Sigmoid colon (tissue), 7 donors: ENCODE results near the gene HLA-DRB5. TPM values are rescaled to one million over a fixed set of nuclear protein-coding genes. Genes with fewer than 3 reads are reported as not detected.

ENCODE experiments used
- DNase-seq: peaks from one replicate; pipeline ENCODE4 v3.0.0-alpha.2; 2019
- H3K27ac ChIP-seq, 4 donors: fragments of 200-600 bp; sonication (generic); one replicate each; pipeline ENCODE4 v1.5.1; 2016 to 2019; ENCODE audit warnings: mild to moderate bottlenecking in 1 of 4
- H3K27me3 ChIP-seq, 3 donors: fragments of 200-600 bp; sonication (generic); one replicate each; pipeline ENCODE4 v1.5.1; 2019; ENCODE audit warnings: mild to moderate bottlenecking in 1 of 3
- H3K36me3 ChIP-seq, 4 donors: fragments of 200-600 bp; sonication (generic); one replicate each; pipeline ENCODE4 v1.5.1; 2016 to 2019
- H3K4me1 ChIP-seq, 4 donors: fragments of 200-600 bp; sonication (generic); one replicate each; pipeline ENCODE4 v1.5.1; 2017 to 2019
- H3K4me3 ChIP-seq, 4 donors: fragments of 200-600 bp; sonication (generic); one replicate each; pipeline ENCODE4 v1.5.1; 2017 to 2019; ENCODE audit warnings: mild to moderate bottlenecking in 2 of 4, moderate library complexity in 1 of 4
- H3K9me3 ChIP-seq, 4 donors: fragments of 200-600 bp in 3 of 4; sonication (generic) in 3 of 4; one replicate each; pipeline versions ENCODE4 v1.5.1 to v1.6.1; 2013 to 2019
- EP300 ChIP-seq, 4 donors: sonication (generic); formaldehyde crosslinking; IDR thresholded peaks; one replicate each; pipeline ENCODE4 v1.6.1; 2017; ENCODE audit warnings: antibody characterized with exemption in 4 of 4
- POLR2A ChIP-seq, 2 donors: fragments of 450-650 bp; IDR thresholded peaks; one replicate each; pipeline ENCODE4 v1.6.1; 2016; ENCODE audit warnings: antibody characterized with exemption in 2 of 2, mild to moderate bottlenecking in 2 of 2, moderate library complexity in 2 of 2
- POLR2AphosphoS5 ChIP-seq, 4 donors: sonication (generic); formaldehyde crosslinking; IDR thresholded peaks; one replicate each; pipeline ENCODE4 v1.6.1; 2017; ENCODE audit warnings: antibody characterized with exemption in 4 of 4
- WGBS, 2 donors: extraction: QIAGEN DNeasy Blood & Tissue Kit; methylation state at CpG; one replicate each; pipeline ENCODE4 v1.1.7; 2013; 5-methylcytosine and 5-hydroxymethylcytosine counted together
- intact Hi-C: fragments of 100-400 bp; cut with DNase I; formaldehyde crosslinking; loops from one replicate; pipeline ENCODE4 v1.15.1; 2023
- polyA plus RNA-seq, 3 donors: library from polyadenylated mRNA; stranded (reverse); fragments of 200-250 nt; gene quantifications; one replicate each; pipeline ENCODE4 v1.2.3, GENCODE V29; 2013
- total RNA-seq, 4 donors: library from RNA; depleted of rRNA; stranded (reverse); fragments of >200 nt; gene quantifications; one replicate each; pipeline ENCODE4 v1.1.0, GENCODE V29; 2016
- TF ChIP-seq, protein P1 (sequence below), 4 experiments: fragments of 450-650 bp in 3 of 4; fragments of 200-600 bp in 1 of 4; IDR thresholded peaks; one replicate each; pipeline ENCODE4 v1.5.1; 2016 to 2019; ENCODE audit warnings: antibody characterized with exemption in 4 of 4, mild to moderate bottlenecking in 3 of 4, moderate library complexity in 2 of 4
- donor health status: healthy with polysubstance abuse.
- donor health status: Bipolar disorder and iron deficiency.
- donor health status: healthy.

Gene HLA-DRB5
- total and polyA plus RNA-seq, 7 donors, result 0.71 to 20.8 (median 2.1) TPM; not detected in 1

GRCh38 chr6:32522302-32523047, 7.6 kb downstream of the HLA-DRB5 start:
- intact Hi-C loops, result loop anchor here (10.0 kb wide), 1 partner anchor 62 kb away; the partner anchor contains the start of gene HLA-DRB1
- no peaks in the 10 kb centered on the region for H3K9me3 ChIP-seq
- no peaks in the 10 kb centered on the region for H3K4me1 ChIP-seq
- 0% methylated on average over 1 of the region's 19 CpGs; no CpG with 5 or more reads in 1 of the 2 donors for WGBS, 2 donors
- no peaks in the 10 kb centered on the region for H3K27me3 ChIP-seq
- H3K27ac ChIP-seq, result no peak overlapping the region
- H3K36me3 ChIP-seq, result no peaks in the 10 kb centered on the region
- H3K4me3 ChIP-seq, result no peak overlapping the region
- TF ChIP-seq EP300 (IDR thresholded peaks at IDR 0.05) (no peak), POLR2A (IDR thresholded peaks at IDR 0.05) (no peak), POLR2AphosphoS5 (IDR thresholded peaks at IDR 0.05) (no peak)
- TF ChIP-seq, protein P1, sequence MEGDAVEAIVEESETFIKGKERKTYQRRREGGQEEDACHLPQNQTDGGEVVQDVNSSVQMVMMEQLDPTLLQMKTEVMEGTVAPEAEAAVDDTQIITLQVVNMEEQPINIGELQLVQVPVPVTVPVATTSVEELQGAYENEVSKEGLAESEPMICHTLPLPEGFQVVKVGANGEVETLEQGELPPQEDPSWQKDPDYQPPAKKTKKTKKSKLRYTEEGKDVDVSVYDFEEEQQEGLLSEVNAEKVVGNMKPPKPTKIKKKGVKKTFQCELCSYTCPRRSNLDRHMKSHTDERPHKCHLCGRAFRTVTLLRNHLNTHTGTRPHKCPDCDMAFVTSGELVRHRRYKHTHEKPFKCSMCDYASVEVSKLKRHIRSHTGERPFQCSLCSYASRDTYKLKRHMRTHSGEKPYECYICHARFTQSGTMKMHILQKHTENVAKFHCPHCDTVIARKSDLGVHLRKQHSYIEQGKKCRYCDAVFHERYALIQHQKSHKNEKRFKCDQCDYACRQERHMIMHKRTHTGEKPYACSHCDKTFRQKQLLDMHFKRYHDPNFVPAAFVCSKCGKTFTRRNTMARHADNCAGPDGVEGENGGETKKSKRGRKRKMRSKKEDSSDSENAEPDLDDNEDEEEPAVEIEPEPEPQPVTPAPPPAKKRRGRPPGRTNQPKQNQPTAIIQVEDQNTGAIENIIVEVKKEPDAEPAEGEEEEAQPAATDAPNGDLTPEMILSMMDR (IDR thresholded peaks at IDR 0.05), result no peak
- DNase-seq, result no peak

DNA sequence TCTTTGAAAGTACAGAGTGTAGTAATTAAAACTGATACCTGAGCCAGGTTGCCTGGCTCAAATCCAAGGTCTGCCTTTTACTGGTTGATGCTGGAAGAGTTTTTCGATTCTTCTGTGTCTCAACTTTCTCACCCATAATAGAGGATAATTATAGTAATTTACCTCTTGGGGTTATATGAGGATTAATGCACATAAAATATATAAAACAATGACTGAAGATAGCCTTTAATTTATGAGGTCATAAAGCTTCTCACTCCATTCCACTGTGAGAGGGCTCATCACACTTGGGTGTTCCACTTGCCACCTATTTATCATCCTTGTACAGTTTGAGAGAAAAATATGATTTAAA, 10.2 kb downstream of the HLA-DRB5 start:
- Histone ChIP-seq H3K36me3 (no peaks in the 10 kb centered on the region), H3K27ac (no peak overlapping the region), H3K9me3 (no peaks in the 10 kb centered on the region), H3K27me3 (no peaks in the 10 kb centered on the region), H3K4me3 (no peak overlapping the region), H3K4me1 (no peaks in the 10 kb centered on the region)
- TF ChIP-seq POLR2AphosphoS5 (IDR thresholded peaks at IDR 0.05) (no peak), POLR2A (IDR thresholded peaks at IDR 0.05) (no peak), EP300 (IDR thresholded peaks at IDR 0.05) (no peak)
- TF ChIP-seq, protein P1 (IDR thresholded peaks at IDR 0.05), result no peak
- DNase-seq, result no peak
- no CpG with 5 or more reads among the region's 1 CpG for WGBS, 2 donors
- intact Hi-C loops, result loop anchor here (10.0 kb wide), 1 partner anchor 65 kb away; the partner anchor contains the start of gene HLA-DRB1

DNA sequence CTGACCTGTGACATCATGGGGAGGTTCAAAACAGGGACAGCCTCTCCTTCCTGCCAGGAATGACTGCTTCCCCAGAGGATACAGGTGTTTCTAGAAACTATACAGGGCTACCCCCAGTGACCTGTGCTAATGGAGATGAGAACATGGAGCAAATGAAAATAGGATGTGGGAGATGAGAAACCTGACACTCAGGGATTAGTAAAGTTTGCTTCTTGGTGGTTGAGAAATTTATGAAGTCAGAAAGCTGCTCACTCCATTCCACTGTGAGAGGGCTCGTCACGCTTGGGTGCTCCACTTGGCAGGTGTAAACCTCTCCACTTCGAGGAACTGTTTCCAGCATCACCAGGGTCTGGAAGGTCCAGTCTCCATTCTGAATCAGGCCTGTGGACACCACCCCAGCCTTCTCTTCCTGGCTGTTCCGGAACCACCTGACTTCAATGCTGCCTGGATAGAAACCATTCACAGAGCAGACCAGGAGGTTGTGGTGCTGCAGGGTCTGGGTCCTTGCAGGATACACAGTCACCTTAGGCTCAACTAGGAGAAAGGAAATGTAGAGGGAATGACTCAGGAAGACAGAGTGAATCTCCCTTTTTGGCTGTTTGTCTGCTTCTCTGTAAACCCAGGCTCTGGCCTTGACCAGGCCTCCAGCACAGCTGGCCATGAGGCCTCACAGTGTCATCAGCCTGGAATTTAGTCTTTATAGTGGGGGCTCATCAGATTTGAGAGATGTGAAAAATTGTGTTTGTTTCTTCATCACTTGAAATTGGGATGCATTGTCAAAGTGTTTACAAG, 10.8 kb downstream of the HLA-DRB5 start:
- no peak for DNase-seq
- WGBS, 2 donors, result 67 to 68% methylated on average over 4 of the region's 4 CpGs
- Histone ChIP-seq H3K36me3 (no peaks in the 10 kb centered on the region), H3K4me3 (no peak overlapping the region), H3K4me1 (no peaks in the 10 kb centered on the region), H3K27ac (no peak overlapping the region), H3K27me3 (no peaks in the 10 kb centered on the region), H3K9me3 (no peaks in the 10 kb centered on the region)
- no peak for TF ChIP-seq POLR2A (IDR thresholded peaks at IDR 0.05)
- TF ChIP-seq POLR2AphosphoS5 (IDR thresholded peaks at IDR 0.05), result no peak
- TF ChIP-seq EP300 (IDR thresholded peaks at IDR 0.05), result no peak
- TF ChIP-seq, protein P1 (IDR thresholded peaks at IDR 0.05), result no peak
- intact Hi-C loops, result no loop called here

DNA sequence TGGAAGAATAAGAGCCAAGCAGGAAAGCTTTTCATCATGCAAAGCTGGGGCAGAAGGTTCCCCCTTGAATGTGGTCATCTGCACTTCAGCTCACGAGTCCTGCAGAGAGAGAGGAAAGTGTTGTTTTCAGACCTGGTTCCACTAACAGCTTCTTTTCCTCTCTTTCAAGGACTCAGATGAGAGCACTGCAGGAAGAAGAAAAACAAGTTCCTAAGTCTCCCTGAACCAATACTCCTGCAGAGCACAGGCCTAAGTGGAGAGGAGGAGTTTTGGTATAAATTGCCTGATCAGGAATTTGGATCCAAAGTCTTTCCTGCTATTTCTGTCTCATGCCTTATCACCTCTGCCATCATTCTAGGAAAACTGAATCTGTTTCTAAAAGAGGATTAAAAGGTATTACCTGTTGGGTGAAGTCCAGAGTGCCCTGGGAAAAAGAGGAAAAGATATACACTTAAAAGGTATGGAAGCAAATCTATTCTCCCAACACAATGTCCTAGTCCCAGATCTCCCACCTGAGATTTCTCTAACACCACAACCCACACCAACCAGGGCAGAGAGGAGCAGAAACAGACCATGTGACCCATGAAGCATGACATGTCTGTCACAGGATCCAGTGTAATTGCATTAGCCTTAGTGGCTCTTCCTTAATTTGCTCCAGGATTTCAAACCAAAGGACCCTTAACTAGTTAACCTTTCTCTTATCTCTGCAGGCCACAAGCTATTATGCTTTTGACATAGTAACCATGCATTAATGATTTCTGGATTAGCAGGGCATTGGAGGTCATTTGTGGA, 12.2 kb downstream of the HLA-DRB5 start:
- no peak overlapping the region for H3K4me3 ChIP-seq
- intact Hi-C loops, result no loop called here
- H3K9me3 ChIP-seq, result no peaks in the 10 kb centered on the region
- TF ChIP-seq POLR2AphosphoS5 (IDR thresholded peaks at IDR 0.05) (no peak), EP300 (IDR thresholded peaks at IDR 0.05) (no peak)
- TF ChIP-seq, protein P1 (IDR thresholded peaks at IDR 0.05), result no peak
- H3K36me3 ChIP-seq, result no peaks in the 10 kb centered on the region
- no peaks in the 10 kb centered on the region for H3K27me3 ChIP-seq
- H3K4me1 ChIP-seq, result no peaks in the 10 kb centered on the region
- 44 to 60% methylated on average over 1 of the region's 1 CpG for WGBS, 2 donors
- H3K27ac ChIP-seq, result no peak overlapping the region
- no peak for DNase-seq
